ENCODE measurements around the gene GRIA1. TPM values are rescaled to one million over a fixed set of nuclear protein-coding genes. Genes with fewer than 3 reads are reported as not detected.

The GRIA1 gene
- total and polyA plus RNA-seq, 10 of the 15 experiments (the other 5 are each of a cell fraction or from before 2014, with no cell fraction given): 0.04 to 0.18 (median 0.04) TPM; not detected in 7

DNA sequence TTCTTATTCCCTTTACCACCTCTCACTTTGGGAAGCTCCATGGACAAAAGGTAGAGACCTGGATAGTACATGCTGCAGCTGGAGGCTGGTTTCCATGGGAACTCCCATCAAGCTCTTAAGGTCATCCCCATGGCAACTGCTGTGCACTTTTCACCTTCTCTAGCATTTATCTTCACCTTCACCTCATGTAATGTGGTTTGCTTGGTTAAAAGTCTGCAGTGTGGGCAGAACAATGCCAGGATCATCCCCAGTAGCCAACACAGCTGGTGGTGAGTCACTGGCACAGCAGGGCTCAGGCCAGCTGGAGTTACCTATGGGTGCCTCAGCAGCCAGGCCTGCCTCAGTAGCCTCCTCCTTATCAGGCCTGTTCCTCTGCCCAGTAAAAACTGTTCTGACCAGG is 210.5 kb downstream of the GRIA1 start:
- intact Hi-C loops (cut with micrococcal nuclease; ENCODE audit: unreplicated experiment): no loop called here
- ChIA-PET CTCF (interaction anchor here (0.7 kb wide), 1 partner anchor 9 kb away, joined by 3 read pairs; no protein-coding TSS in a partner anchor), SMC1A (ENCODE audit: uncharacterized antibody, unreplicated experiment) (no interaction called here), RAD21 (ENCODE audit: unreplicated experiment) (no interaction called here), POLR2A (no interaction called here)
- in situ Hi-C loops (cut with MboI): no loop called here
- DNase-seq (ENCODE audit: low read depth, low spot score): no peak
- Histone ChIP-seq H3K27me3 (replicated peaks in 1 of 2; ENCODE audit: control insufficient read depth in 2 of 2, insufficient read depth in 2 of 2, low read length in 1 of 2) (no peaks in the 10 kb centered on the region), H3K79me2 (ENCODE audit: control insufficient read depth, insufficient read depth, low read length) (no peaks in the 10 kb centered on the region), H3K36me3 (ENCODE audit: control insufficient read depth in 2 of 2, insufficient read depth in 2 of 2, low read length in 1 of 2) (no peaks in the 10 kb centered on the region), H3K9ac (ENCODE audit: control insufficient read depth, insufficient read depth, low read length) (no peak overlapping the region), H3K4me1 (ENCODE audit: control insufficient read depth, insufficient read depth, low read length) (no peaks in the 10 kb centered on the region), H3K9me3 (replicated peaks; ENCODE audit: control insufficient read depth, insufficient read depth, low read length) (no peaks in the 10 kb centered on the region), H3K27ac (ENCODE audit: control insufficient read depth, insufficient read depth) (no peak overlapping the region), H3K4me3 (no peak overlapping the region), H3K4me2 (ENCODE audit: control insufficient read depth, insufficient read depth) (no peak overlapping the region), H4K20me1 (ENCODE audit: control insufficient read depth, insufficient read depth) (no peaks in the 10 kb centered on the region), H2AFZ (ENCODE audit: control insufficient read depth, low read depth, low read length) (no peak overlapping the region)
- no peak for FAIRE-seq
- no TSS peak for BruUV-seq (replicated peaks)
- no peak for ATAC-seq
- no peak for TF ChIP-seq KLF5 (IDR thresholded peaks at IDR 0.05; ENCODE audit: partially characterized antibody)
- TF ChIP-seq BMI1 (IDR thresholded peaks at IDR 0.05; ENCODE audit: borderline replicate concordance): no peak
- TF ChIP-seq ZBED1 (IDR thresholded peaks at IDR 0.05; ENCODE audit: borderline replicate concordance): no peak
- no peak for TF ChIP-seq EGR1 (IDR thresholded peaks at IDR 0.05; ENCODE audit: borderline replicate concordance in 1 of 2, low read depth in 2 of 2, low read length in 2 of 2)
- TF ChIP-seq STAT1 (conservative IDR thresholded peaks at IDR 0.05): no peak
- TF ChIP-seq SPI1 (IDR thresholded peaks at IDR 0.05; ENCODE audit: borderline replicate concordance, insufficient read depth, low read depth, low read length): no peak
- no peak for TF ChIP-seq NRF1 (conservative IDR thresholded peaks at IDR 0.05; ENCODE audit: low read depth, low read length)
- no peak for TF ChIP-seq TBL1XR1 (IDR thresholded peaks at IDR 0.05; ENCODE audit: low read depth, low read length)
- no peak for TF ChIP-seq SREBF2 (IDR thresholded peaks at IDR 0.05; ENCODE audit: low read length)
- TF ChIP-seq, protein P1, sequence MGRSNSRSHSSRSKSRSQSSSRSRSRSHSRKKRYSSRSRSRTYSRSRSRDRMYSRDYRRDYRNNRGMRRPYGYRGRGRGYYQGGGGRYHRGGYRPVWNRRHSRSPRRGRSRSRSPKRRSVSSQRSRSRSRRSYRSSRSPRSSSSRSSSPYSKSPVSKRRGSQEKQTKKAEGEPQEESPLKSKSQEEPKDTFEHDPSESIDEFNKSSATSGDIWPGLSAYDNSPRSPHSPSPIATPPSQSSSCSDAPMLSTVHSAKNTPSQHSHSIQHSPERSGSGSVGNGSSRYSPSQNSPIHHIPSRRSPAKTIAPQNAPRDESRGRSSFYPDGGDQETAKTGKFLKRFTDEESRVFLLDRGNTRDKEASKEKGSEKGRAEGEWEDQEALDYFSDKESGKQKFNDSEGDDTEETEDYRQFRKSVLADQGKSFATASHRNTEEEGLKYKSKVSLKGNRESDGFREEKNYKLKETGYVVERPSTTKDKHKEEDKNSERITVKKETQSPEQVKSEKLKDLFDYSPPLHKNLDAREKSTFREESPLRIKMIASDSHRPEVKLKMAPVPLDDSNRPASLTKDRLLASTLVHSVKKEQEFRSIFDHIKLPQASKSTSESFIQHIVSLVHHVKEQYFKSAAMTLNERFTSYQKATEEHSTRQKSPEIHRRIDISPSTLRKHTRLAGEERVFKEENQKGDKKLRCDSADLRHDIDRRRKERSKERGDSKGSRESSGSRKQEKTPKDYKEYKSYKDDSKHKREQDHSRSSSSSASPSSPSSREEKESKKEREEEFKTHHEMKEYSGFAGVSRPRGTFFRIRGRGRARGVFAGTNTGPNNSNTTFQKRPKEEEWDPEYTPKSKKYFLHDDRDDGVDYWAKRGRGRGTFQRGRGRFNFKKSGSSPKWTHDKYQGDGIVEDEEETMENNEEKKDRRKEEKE (IDR thresholded peaks at IDR 0.05): no peak
- no peak for TF ChIP-seq IKZF1 (conservative IDR thresholded peaks at IDR 0.05)
- TF ChIP-seq SIN3A (IDR thresholded peaks at IDR 0.05; ENCODE audit: low read depth, low read length): no peak
- TF ChIP-seq KAT2A (conservative IDR thresholded peaks at IDR 0.05; ENCODE audit: control insufficient read depth, low read depth, low read length): no peak
- TF ChIP-seq MXI1 (IDR thresholded peaks at IDR 0.05; ENCODE audit: low read depth, low read length): no peak
- no peak for TF ChIP-seq CREB1 (IDR thresholded peaks at IDR 0.05; ENCODE audit: low read depth)
- no peak for TF ChIP-seq PAX8 (IDR thresholded peaks at IDR 0.05)
- TF ChIP-seq YY1 (IDR thresholded peaks at IDR 0.05; ENCODE audit: low read depth, low read length): no peak
- no peak for TF ChIP-seq TAF1 (IDR thresholded peaks at IDR 0.05; ENCODE audit: borderline replicate concordance, low read depth, low read length)
- TF ChIP-seq, protein P2, sequence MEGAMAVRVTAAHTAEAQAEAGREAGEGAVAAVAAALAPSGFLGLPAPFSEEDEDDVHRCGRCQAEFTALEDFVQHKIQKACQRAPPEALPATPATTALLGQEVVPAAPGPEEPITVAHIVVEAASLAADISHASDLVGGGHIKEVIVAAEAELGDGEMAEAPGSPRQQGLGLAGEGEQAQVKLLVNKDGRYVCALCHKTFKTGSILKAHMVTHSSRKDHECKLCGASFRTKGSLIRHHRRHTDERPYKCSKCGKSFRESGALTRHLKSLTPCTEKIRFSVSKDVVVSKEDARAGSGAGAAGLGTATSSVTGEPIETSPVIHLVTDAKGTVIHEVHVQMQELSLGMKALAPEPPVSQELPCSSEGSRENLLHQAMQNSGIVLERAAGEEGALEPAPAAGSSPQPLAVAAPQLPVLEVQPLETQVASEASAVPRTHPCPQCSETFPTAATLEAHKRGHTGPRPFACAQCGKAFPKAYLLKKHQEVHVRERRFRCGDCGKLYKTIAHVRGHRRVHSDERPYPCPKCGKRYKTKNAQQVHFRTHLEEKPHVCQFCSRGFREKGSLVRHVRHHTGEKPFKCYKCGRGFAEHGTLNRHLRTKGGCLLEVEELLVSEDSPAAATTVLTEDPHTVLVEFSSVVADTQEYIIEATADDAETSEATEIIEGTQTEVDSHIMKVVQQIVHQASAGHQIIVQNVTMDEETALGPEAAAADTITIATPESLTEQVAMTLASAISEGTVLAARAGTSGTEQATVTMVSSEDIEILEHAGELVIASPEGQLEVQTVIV (IDR thresholded peaks at IDR 0.05; ENCODE audit: borderline replicate concordance, partially characterized antibody): no peak
- TF ChIP-seq, protein P3, sequence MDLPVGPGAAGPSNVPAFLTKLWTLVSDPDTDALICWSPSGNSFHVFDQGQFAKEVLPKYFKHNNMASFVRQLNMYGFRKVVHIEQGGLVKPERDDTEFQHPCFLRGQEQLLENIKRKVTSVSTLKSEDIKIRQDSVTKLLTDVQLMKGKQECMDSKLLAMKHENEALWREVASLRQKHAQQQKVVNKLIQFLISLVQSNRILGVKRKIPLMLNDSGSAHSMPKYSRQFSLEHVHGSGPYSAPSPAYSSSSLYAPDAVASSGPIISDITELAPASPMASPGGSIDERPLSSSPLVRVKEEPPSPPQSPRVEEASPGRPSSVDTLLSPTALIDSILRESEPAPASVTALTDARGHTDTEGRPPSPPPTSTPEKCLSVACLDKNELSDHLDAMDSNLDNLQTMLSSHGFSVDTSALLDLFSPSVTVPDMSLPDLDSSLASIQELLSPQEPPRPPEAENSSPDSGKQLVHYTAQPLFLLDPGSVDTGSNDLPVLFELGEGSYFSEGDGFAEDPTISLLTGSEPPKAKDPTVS (IDR thresholded peaks at IDR 0.05; ENCODE audit: low read depth, low read length): no peak

Data from GM12878 (cell line).